ENCODE measurements around the gene IFNL3. TPM values are rescaled to one million over a fixed set of nuclear protein-coding genes. Genes with fewer than 3 reads are reported as not detected.

The IFNL3 gene
- total RNA-seq, 4 donors from 2014 or later, result not detected

- TF ChIP-seq CTCF (IDR thresholded peaks at IDR 0.05; ENCODE audit: low read depth), result no peak
Observed at GRCh38 chr19:39237200-39238184, 7.3 kb downstream of the IFNL3 start.

- TF ChIP-seq CTCF (IDR thresholded peaks at IDR 0.05; ENCODE audit: low read depth), result no peak
Observed at GRCh38 chr19:39236527-39236926, 8.3 kb downstream of the IFNL3 start.

GRCh38 chr19:39232708-39233107 lies 12.1 kb downstream of the IFNL3 start:
- TF ChIP-seq CTCF (IDR thresholded peaks at IDR 0.05; ENCODE audit: low read depth), result no peak

- no peak for TF ChIP-seq CTCF (IDR thresholded peaks at IDR 0.05; ENCODE audit: low read depth)
Observed at GRCh38 chr19:39230096-39230764, 14.6 kb downstream of the IFNL3 start.

GRCh38 chr19:39224910-39225309 lies 19.9 kb downstream of the IFNL3 start:
- TF ChIP-seq CTCF (IDR thresholded peaks at IDR 0.05; ENCODE audit: low read depth), result no peak

GRCh38 chr19:39223703-39224279 lies 21.0 kb downstream of the IFNL3 start:
- TF ChIP-seq CTCF (IDR thresholded peaks at IDR 0.05; ENCODE audit: low read depth), result no peak

All from subcutaneous adipose tissue (tissue), 4 donors.